ENCODE results near the gene CRIP1. TPM values are rescaled to one million over a fixed set of nuclear protein-coding genes. Genes with fewer than 3 reads are reported as not detected.

CRIP1 gene
- total RNA-seq, 4 donors from 2014 or later: 34.0 to 110 (median 54.6) TPM

GRCh38 chr14:105473033-105473676 is 13.5 kb upstream of the CRIP1 start:
- intact Hi-C loops (cut with DNase I): no loop called here
- Histone ChIP-seq H3K4me1 (peaks cover 75 to 94% (median 92%) of the 10 kb centered on the region in 4 donors), H3K9me3 (no peaks in the 10 kb centered on the region), H3K27me3 (no peaks in the 10 kb centered on the region), H3K4me3 (peak overlapping the region; percentile 94 to 99 (median 98)), H3K36me3 (peaks cover 0 to 27% (median 17%) of the 10 kb centered on the region in 4 donors), H3K27ac (replicated peaks in 1 of 4) (peak overlapping the region; percentile 84 to 99 (median 94))
- whole genome bisulfite sequencing: no CpG with 5 or more reads among the region's 7 CpGs
- no peak for TF ChIP-seq EP300 (IDR thresholded peaks at IDR 0.05)
- no peak for TF ChIP-seq POLR2A (IDR thresholded peaks at IDR 0.05; ENCODE audit: low read depth)
- TF ChIP-seq POLR2AphosphoS5 (IDR thresholded peaks at IDR 0.05): no peak
- TF ChIP-seq CTCF (IDR thresholded peaks at IDR 0.05): no peak
- no peak for DNase-seq (ENCODE audit: extremely low spot score)

GRCh38 chr14:105473677-105474482 is 12.8 kb upstream of the CRIP1 start:
- TF ChIP-seq POLR2AphosphoS5 (IDR thresholded peaks at IDR 0.05) (peak; percentile 35 to 58), POLR2A (IDR thresholded peaks at IDR 0.05; ENCODE audit: low read depth) (no peak), EP300 (IDR thresholded peaks at IDR 0.05) (no peak)
- Histone ChIP-seq H3K4me3 (peak overlapping the region; percentile 94 to 99 (median 98)), H3K9me3 (no peaks in the 10 kb centered on the region), H3K27me3 (no peaks in the 10 kb centered on the region), H3K4me1 (peaks cover 75 to 94% (median 92%) of the 10 kb centered on the region in 4 donors), H3K27ac (replicated peaks in 1 of 4) (peak overlapping the region; percentile 84 to 99 (median 94)), H3K36me3 (peaks cover 0 to 29% (median 22%) of the 10 kb centered on the region in 4 donors)
- intact Hi-C loops (cut with DNase I): no loop called here
- 0% methylated on average over 15 of the region's 60 CpGs for WGBS
- DNase-seq (ENCODE audit: extremely low spot score): peak; percentile 95

- TF ChIP-seq CTCF (IDR thresholded peaks at IDR 0.05) (no peak), POLR2AphosphoS5 (IDR thresholded peaks at IDR 0.05) (peak; percentile 28 to 77)
- no peak for DNase-seq (ENCODE audit: extremely low spot score)
Observed at GRCh38 chr14:105474483-105475268, 12.0 kb upstream of the CRIP1 start, which contains the start of gene CRIP2. Gene CRIP2 (plus strand): TSS chr14:105474821. CDS start chr14:105474863, 42 bp downstream.

GRCh38 chr14:105475269-105476096 is 11.2 kb upstream of the CRIP1 start:
- DNase-seq (ENCODE audit: extremely low spot score): no peak
- 7% methylated on average over 5 of the region's 48 CpGs for WGBS
- intact Hi-C loops (cut with DNase I): no loop called here

More at GRCh38 chr14:105474483-105475268, 12.0 kb upstream of the CRIP1 start, which contains the start of gene CRIP2:
- intact Hi-C loops (cut with DNase I): no loop called here
- WGBS: no CpG with 5 or more reads among the region's 118 CpGs
- Histone ChIP-seq H3K4me3 (peak within 1 kb of the TSS; percentile 94 to 99 (median 98)), H3K27me3 (peaks cover 0 to 3% (median 0%) of the 10 kb centered on the region in 4 donors), H3K4me1 (peaks cover 68 to 94% (median 92%) of the 10 kb centered on the region in 4 donors), H3K36me3 (peaks cover 3 to 31% (median 28%) of the 10 kb centered on the region in 4 donors), H3K9me3 (no peaks in the 10 kb centered on the region), H3K27ac (replicated peaks in 1 of 4) (peak within 1 kb of the TSS; percentile 92 to 99 (median 94))

More at GRCh38 chr14:105475269-105476096, 11.2 kb upstream of the CRIP1 start:
- peaks cover 0 to 3% (median 0%) of the 10 kb centered on the region in 4 donors for H3K27me3 ChIP-seq
- H3K27ac ChIP-seq (replicated peaks in 1 of 4): peak overlapping the region; percentile 92 to 99 (median 94)
- peak in 1 of 2 donors; percentile 57 for TF ChIP-seq POLR2AphosphoS5 (IDR thresholded peaks at IDR 0.05)
- TF ChIP-seq CTCF (IDR thresholded peaks at IDR 0.05): no peak
- peak overlapping the region; percentile 94 to 99 (median 98) for H3K4me3 ChIP-seq
- no peaks in the 10 kb centered on the region for H3K9me3 ChIP-seq
- peaks cover 68 to 94% (median 92%) of the 10 kb centered on the region in 4 donors for H3K4me1 ChIP-seq
- H3K36me3 ChIP-seq: peaks cover 3 to 32% (median 24%) of the 10 kb centered on the region in 4 donors
